Fibroblast of villous mesenchyme (primary cell): ENCODE data around the gene RNF215. TPM values are rescaled to one million over a fixed set of nuclear protein-coding genes. Genes with fewer than 3 reads are reported as not detected.

Experiments
- DNase-seq: peaks from one replicate; pipeline ENCODE4 v3.0.0-alpha.2; 2010; ENCODE audit warnings: low read depth
- H3K4me3 ChIP-seq: 2 replicates; pipeline ENCODE4 v1.5.1; 2011; ENCODE audit warnings: low read depth, mild to moderate bottlenecking, low read length
- total RNA-seq: library from RNA; depleted of rRNA; stranded (reverse); fragments of >200 nt; gene quantifications from 2 replicates; pipeline ENCODE4 v1.2.3, GENCODE V29; 2012
- TF ChIP-seq, protein P1 (sequence below): IDR thresholded peaks from 2 replicates; pipeline ENCODE4 v1.5.1; 2012; ENCODE audit warnings: low read depth, mild to moderate bottlenecking, low read length; ENCODE audit not compliant: insufficient read depth

The RNF215 gene
- total RNA-seq, 1 donor = 20.3 TPM

DNA sequence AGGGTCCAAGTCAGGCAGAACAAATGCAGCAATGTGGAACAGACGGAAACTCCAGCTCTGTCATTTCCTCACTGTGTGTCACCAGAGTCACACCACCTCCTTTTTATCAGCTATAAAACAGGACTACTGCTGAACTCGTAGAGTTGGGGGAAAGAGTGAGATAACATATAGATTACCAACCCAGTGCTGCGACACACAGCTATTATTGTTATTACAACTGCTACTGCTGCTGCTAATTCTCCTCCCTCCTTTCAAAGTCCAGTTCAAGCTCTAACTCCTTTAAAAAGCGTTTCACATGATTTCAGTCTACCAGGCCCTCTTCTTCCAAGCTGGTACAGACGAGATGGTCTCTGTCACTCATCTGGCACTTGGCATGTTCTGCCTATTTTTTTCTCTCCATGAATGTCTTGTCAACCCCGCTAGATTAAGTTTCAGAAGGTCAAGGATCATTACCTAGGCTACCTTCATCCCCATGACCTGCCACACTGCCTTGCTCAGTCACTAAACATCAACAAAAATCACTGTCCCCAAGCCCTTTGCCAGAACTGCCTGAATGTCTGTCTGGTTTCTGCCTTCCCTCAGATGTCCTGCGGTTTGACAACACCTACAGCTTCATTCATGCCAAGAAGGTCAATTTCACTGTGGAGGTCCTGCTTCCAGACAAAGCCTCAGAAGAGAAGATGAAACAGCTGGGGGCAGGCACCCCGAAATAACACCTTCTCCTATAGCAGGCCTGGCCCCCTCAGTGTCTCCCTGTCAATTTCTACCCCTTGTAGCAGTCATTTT, 34.7 kb upstream of the RNF215 start:
- H3K4me3 ChIP-seq = peak overlapping the region; percentile 71
- TF ChIP-seq, protein P1, sequence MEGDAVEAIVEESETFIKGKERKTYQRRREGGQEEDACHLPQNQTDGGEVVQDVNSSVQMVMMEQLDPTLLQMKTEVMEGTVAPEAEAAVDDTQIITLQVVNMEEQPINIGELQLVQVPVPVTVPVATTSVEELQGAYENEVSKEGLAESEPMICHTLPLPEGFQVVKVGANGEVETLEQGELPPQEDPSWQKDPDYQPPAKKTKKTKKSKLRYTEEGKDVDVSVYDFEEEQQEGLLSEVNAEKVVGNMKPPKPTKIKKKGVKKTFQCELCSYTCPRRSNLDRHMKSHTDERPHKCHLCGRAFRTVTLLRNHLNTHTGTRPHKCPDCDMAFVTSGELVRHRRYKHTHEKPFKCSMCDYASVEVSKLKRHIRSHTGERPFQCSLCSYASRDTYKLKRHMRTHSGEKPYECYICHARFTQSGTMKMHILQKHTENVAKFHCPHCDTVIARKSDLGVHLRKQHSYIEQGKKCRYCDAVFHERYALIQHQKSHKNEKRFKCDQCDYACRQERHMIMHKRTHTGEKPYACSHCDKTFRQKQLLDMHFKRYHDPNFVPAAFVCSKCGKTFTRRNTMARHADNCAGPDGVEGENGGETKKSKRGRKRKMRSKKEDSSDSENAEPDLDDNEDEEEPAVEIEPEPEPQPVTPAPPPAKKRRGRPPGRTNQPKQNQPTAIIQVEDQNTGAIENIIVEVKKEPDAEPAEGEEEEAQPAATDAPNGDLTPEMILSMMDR = no peak
- DNase-seq = no peak

DNA sequence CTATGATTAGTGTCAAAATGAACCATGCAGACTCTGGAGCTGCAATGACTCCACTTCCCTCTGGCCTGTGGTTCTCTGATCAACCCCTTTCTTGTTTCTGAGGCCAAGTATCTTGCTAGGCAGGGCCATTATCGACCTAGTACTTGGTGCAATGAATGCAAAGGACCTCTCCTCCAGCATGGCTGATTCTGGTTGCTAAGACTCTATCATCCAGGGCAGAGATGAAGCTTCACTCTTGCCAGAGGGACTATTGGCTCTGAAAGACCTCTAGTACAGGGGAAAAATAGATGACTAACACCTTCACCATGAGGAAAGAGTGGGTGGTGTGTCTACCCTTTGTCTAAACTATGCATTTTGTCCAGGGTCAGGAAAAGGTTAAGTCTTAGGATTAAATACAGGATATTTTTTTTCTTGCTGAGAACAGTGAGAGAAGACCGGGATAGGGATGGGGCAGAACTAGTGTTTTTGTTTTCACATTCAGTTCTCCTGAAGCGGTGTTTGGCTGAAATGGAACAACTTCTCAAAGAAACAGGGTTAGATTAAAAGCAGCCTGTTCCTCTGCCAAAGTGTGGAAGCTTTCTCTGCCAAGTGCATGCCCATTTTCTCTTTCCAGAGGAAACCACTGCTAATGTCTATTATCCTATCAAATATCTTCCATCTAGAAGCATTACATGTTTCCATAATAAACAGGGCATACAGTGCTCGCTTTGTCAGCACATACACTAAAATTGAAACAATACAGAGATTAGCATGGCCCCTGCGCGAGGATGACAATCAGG, 33.3 kb upstream of the RNF215 start:
- TF ChIP-seq, protein P1 = no peak
- DNase-seq = peak; percentile 68
- H3K4me3 ChIP-seq = no peak overlapping the region

- H3K4me3 ChIP-seq = no peak overlapping the region
- no peak for DNase-seq
- TF ChIP-seq, protein P1 = no peak
These were observed 29.6 kb upstream of the RNF215 start for GRCh38 chr22:30416837-30417236.

GRCh38 chr22:30416403-30416802, 29.2 kb upstream of the RNF215 start:
- DNase-seq = no peak
- TF ChIP-seq, protein P1 = no peak
- no peak overlapping the region for H3K4me3 ChIP-seq

DNA sequence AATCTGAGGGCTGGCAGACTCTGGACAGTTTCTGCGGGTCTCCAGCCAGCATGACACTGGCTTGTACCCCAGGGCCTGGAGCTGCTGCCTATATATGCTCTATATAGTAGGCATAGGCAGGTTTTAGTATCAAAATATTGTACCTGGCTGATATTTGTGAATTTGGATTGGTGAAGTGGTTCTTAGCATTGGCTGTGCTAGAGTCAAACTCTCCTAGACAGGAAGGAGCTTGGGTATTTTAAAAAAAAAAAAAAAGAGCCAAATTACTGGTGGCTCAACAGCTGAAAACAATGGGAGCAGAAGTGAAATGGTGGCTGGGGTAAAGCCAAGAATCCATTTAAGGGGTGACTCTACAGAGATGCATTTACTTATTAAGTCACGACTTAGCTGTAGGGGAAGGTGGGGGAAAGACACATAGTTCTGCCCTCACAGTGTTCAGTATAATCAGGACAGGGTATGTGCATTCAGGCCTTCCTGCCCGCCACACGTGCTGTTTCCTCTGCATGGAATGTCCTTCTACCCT, 27.4 kb upstream of the RNF215 start:
- H3K4me3 ChIP-seq = no peak overlapping the region
- no peak for DNase-seq
- TF ChIP-seq, protein P1 = no peak

DNA sequence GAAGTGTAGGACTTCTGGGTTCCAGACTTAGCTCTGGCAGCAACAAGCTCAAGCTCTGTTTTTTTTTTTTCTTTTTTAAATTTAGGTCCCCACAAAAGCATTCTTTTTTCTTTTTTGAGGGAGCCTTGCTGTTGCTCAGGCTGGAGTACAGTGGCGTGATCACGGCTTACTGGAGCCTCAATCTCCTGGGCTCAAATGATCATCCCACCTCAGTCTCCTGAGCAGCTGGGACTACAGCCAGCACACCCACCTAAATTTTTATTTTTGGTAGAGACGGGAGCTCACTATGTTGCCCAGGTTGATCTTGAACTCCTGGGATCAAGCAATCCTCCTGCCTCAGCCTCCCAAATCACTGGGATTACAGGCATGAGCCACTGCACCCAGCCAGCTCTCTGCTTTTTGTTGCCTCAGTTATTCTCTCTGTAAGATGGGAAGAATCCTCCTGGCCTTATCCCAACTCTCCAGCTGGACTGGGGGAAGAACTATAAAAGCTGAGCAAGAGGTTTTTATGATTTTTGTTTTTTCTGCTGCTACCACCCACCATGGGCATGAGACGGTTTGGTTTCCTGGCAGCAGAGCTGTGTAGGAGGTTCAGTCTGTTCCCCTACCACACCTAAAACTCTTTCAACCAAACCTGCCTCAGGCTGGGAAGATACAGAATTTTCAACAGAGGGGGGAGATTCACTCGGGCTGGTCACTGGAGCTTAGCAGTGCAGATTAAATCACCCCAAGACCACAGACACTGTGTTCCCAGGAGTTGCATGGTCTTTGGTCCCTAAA, 26.7 kb upstream of the RNF215 start:
- no peak for DNase-seq
- TF ChIP-seq, protein P1 = no peak
- H3K4me3 ChIP-seq = no peak overlapping the region
